ENCODE results near the gene ADARB2.

- TF ChIP-seq, protein P1, sequence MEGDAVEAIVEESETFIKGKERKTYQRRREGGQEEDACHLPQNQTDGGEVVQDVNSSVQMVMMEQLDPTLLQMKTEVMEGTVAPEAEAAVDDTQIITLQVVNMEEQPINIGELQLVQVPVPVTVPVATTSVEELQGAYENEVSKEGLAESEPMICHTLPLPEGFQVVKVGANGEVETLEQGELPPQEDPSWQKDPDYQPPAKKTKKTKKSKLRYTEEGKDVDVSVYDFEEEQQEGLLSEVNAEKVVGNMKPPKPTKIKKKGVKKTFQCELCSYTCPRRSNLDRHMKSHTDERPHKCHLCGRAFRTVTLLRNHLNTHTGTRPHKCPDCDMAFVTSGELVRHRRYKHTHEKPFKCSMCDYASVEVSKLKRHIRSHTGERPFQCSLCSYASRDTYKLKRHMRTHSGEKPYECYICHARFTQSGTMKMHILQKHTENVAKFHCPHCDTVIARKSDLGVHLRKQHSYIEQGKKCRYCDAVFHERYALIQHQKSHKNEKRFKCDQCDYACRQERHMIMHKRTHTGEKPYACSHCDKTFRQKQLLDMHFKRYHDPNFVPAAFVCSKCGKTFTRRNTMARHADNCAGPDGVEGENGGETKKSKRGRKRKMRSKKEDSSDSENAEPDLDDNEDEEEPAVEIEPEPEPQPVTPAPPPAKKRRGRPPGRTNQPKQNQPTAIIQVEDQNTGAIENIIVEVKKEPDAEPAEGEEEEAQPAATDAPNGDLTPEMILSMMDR (IDR thresholded peaks at IDR 0.05), result no peak
- TF ChIP-seq POLR2AphosphoS5 (IDR thresholded peaks at IDR 0.05) (no peak), POLR2A (IDR thresholded peaks at IDR 0.05) (no peak)
Observed at GRCh38 chr10:1754506-1755153, 17.3 kb upstream of the ADARB2 start.
